Mammary epithelial cell (primary cell): Measurements from ENCODE around the gene PTGER3.

Source experiments
- CTCF ChIP-seq, 2 donors: IDR thresholded peaks in 1 of 2; conservative IDR thresholded peaks in 1 of 2; 2 replicates each; pipeline ENCODE4 v1.5.1; 2011 to 2012; ENCODE audit warnings: inconsistent platforms in 2 of 2, low read length in 2 of 2, mild to moderate bottlenecking in 2 of 2, control low read depth in 1 of 2, low read depth in 1 of 2; ENCODE audit not compliant: insufficient read depth in 1 of 2; ENCODE audit errors: extremely low read depth in 1 of 2
- EZH2 ChIP-seq: IDR thresholded peaks from 2 replicates; pipeline ENCODE4 v1.6.1; 2012; ENCODE audit warnings: low read length, inconsistent platforms, borderline replicate concordance

DNA sequence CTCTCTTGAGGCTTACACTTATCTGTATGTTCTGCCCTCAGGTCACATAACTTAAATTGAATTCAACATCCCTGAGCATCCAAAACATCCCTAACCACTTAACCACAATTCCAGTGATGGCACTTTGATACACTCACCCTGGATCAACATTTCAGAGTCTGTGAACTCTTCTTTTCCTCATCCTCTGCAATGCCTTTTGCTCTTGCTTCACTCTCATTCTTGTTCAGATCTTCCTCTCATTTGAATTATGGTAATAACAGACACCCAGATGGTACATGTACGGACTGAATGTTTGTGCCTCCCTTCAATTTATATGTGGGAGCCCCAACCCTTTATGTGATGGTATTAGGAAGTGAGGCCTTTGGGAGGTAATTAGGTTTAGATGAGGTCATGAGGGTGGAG, 33.4 kb downstream of the PTGER3 start:
- TF ChIP-seq CTCF (conservative IDR thresholded peaks at IDR 0.05 in 1 of 2, IDR thresholded peaks at IDR 0.05 in 1 of 2; ENCODE audit: extremely low read depth in 1 of 2, insufficient read depth in 1 of 2, low read depth in 1 of 2, low read length in 2 of 2) (no peak), EZH2 (no peak)
